Thyroid gland (tissue), 4 donors: ENCODE measurements around the gene DAPP1.

Experiments
- POLR2A ChIP-seq, 2 donors: fragments of 450-650 bp; IDR thresholded peaks; one replicate each; pipeline ENCODE4 v1.6.1; 2017; ENCODE audit warnings: antibody characterized with exemption in 2 of 2, mild to moderate bottlenecking in 2 of 2, moderate library complexity in 1 of 2
- TF ChIP-seq, protein P1 (sequence below), 6 experiments: fragments of 200-600 bp in 3 of 6; fragments of 450-650 bp in 3 of 6; sonication (generic) in 3 of 6; IDR thresholded peaks; one replicate each; pipeline ENCODE4 v1.5.1; 2016 to 2019; ENCODE audit warnings: antibody characterized with exemption in 6 of 6, mild to moderate bottlenecking in 2 of 6, inconsistent platforms in 1 of 6, moderate library complexity in 1 of 6

DNA sequence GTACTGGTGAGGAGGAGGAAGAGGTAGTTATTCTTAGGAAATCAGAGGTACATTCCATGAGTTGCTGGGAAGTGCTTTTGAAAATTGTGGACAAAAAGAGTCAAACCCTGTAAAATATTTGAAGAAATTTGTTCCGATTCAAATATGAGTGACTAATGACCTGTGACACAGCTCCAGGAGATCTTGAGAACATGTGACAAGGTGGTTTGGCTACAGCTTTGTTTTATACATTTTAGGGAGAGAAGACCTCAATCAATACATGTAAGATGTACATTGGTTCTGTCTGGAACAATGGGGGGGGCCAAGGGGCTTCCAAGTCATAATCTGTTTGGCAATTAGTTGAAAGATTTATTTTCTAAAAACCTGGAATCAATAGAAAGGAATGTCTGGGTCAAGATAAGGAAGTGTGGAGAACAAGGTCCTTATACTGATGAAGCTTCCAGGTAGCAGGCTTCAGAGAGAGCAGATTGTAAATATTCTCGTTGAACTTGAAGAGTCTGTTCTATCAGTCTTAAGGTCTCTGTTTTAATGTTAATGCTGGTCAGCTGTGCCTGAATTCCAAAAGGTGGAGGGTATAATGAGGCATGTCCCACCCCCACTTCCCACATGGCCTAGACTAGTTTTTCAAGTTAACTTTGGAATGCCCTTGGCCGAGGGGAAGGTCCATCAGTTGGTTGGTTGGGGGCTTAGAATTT, 15.5 kb upstream of the DAPP1 start:
- TF ChIP-seq, protein P1, sequence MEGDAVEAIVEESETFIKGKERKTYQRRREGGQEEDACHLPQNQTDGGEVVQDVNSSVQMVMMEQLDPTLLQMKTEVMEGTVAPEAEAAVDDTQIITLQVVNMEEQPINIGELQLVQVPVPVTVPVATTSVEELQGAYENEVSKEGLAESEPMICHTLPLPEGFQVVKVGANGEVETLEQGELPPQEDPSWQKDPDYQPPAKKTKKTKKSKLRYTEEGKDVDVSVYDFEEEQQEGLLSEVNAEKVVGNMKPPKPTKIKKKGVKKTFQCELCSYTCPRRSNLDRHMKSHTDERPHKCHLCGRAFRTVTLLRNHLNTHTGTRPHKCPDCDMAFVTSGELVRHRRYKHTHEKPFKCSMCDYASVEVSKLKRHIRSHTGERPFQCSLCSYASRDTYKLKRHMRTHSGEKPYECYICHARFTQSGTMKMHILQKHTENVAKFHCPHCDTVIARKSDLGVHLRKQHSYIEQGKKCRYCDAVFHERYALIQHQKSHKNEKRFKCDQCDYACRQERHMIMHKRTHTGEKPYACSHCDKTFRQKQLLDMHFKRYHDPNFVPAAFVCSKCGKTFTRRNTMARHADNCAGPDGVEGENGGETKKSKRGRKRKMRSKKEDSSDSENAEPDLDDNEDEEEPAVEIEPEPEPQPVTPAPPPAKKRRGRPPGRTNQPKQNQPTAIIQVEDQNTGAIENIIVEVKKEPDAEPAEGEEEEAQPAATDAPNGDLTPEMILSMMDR (IDR thresholded peaks at IDR 0.05), result no peak
- TF ChIP-seq POLR2A (IDR thresholded peaks at IDR 0.05), result no peak
